Naive thymus-derived CD4-positive, alpha-beta T cell (primary cell): Measurements from ENCODE around the gene BAIAP2L2. TPM values are rescaled to one million over a fixed set of nuclear protein-coding genes. Genes with fewer than 3 reads are reported as not detected.
"Not testable (repeated sequence)": the region's sequence is repeated elsewhere in the genome, so short reads cannot be mapped to it uniquely, and the experiment has no call there.

ENCODE experiments used
- ATAC-seq: fragments of 150-1000 bp; cut with Tn5 transposase; 2 replicates; pipeline ENCODE4 v1.10.0; 2021; ENCODE audit warnings: mild to moderate bottlenecking, moderate library complexity
- CTCF ChIA-PET: fragments of 350-600 bp; sonication (Branson Sonifier 250); formaldehyde crosslinking; loops from one replicate; lab custom pipeline; 2021; ENCODE audit warnings: antibody characterized with exemption; lab: Charles Lee
- POLR2A ChIA-PET: fragments of 350-600 bp; sonication (Branson Sonifier 250); formaldehyde crosslinking; loops from one replicate; lab custom pipeline; 2021; ENCODE audit warnings: antibody characterized with exemption, inconsistent platforms; lab: Charles Lee
- DNase-seq, 9 donors: peaks; one replicate each; pipeline versions ENCODE4 v3.0.0 to v3.0.0-alpha.2; 2020 to 2022; ENCODE audit warnings: mixed read lengths in 1 of 9
- H3K27ac ChIP-seq: one replicate; pipeline ENCODE4 v1.7.0; 2013; ENCODE audit warnings: mild to moderate bottlenecking, low read depth, low read length, moderate library complexity
- H3K27me3 ChIP-seq, 2 donors: one replicate each; pipeline ENCODE4 v1.7.0; 2013; ENCODE audit warnings: low read length in 2 of 2, mild to moderate bottlenecking in 2 of 2, moderate library complexity in 2 of 2; ENCODE audit not compliant: control insufficient read depth in 2 of 2, insufficient read depth in 2 of 2
- H3K36me3 ChIP-seq, 3 experiments: 1 replicate in 2 of 3; 2 replicates in 1 of 3; pipeline ENCODE4 v1.7.0; 2013; ENCODE audit warnings: low read length in 3 of 3, mild to moderate bottlenecking in 3 of 3, moderate library complexity in 1 of 3; ENCODE audit not compliant: insufficient read depth in 3 of 3, control insufficient read depth in 2 of 3
- H3K4me1 ChIP-seq, 2 donors: one replicate each; pipeline ENCODE4 v1.7.0; 2013; ENCODE audit warnings: low read length in 2 of 2, mild to moderate bottlenecking in 2 of 2, moderate library complexity in 1 of 2; ENCODE audit not compliant: control insufficient read depth in 2 of 2, insufficient read depth in 2 of 2
- H3K4me3 ChIP-seq: 2 replicates; pipeline ENCODE4 v1.7.0; 2013; ENCODE audit warnings: mild to moderate bottlenecking, low read length
- H3K9me3 ChIP-seq, 3 experiments: 1 replicate in 2 of 3; 2 replicates in 1 of 3; pipeline ENCODE4 v1.7.0; 2013; ENCODE audit warnings: low read length in 3 of 3; ENCODE audit not compliant: control insufficient read depth in 2 of 3
- H3K27ac Mint-ChIP-seq, 9 donors: one replicate each; pipeline ENCODE4 v1.8.0; 2020 to 2022; ENCODE audit warnings: mixed read lengths in 9 of 9, mild to moderate bottlenecking in 8 of 9, moderate library complexity in 5 of 9, inconsistent platforms in 2 of 9
- H3K27me3 Mint-ChIP-seq, 5 donors: one replicate each; pipeline ENCODE4 v1.8.0; 2021 to 2022; ENCODE audit warnings: mixed read lengths in 5 of 5, mild to moderate bottlenecking in 1 of 5
- H3K36me3 Mint-ChIP-seq, 5 donors: one replicate each; pipeline ENCODE4 v1.8.0; 2020 to 2022; ENCODE audit warnings: mixed read lengths in 5 of 5, mild to moderate bottlenecking in 3 of 5, inconsistent platforms in 1 of 5
- H3K4me1 Mint-ChIP-seq, 7 donors: one replicate each; pipeline ENCODE4 v1.8.0; 2020 to 2022; ENCODE audit warnings: mixed read lengths in 7 of 7, mild to moderate bottlenecking in 3 of 7, inconsistent platforms in 1 of 7
- H3K4me3 Mint-ChIP-seq, 10 donors: one replicate each; pipeline ENCODE4 v1.8.0; 2020 to 2022; ENCODE audit warnings: mild to moderate bottlenecking in 10 of 10, mixed read lengths in 10 of 10, moderate library complexity in 6 of 10, inconsistent platforms in 2 of 10
- H3K9me3 Mint-ChIP-seq, 11 donors: one replicate each; pipeline ENCODE4 v1.8.0; 2020 to 2022; ENCODE audit warnings: mixed read lengths in 11 of 11, mild to moderate bottlenecking in 4 of 11, inconsistent platforms in 1 of 11, moderate library complexity in 1 of 11
- intact Hi-C, 2 donors: fragments of 100-400 bp; cut with micrococcal nuclease; formaldehyde crosslinking; loops; one replicate each; pipeline ENCODE4 v1.15.1; 2023
- polyA plus RNA-seq, 2 donors: library from polyadenylated mRNA; unstranded; fragments of 300-500 nt; fragmentation: Illumina TruSeq; gene quantifications; one replicate each; pipeline ENCODE4 v1.2.3, GENCODE V29; 2021
- total RNA-seq, 6 experiments: library from RNA in 5 of 6; stranded (reverse) in 5 of 6; gene quantifications; 1 replicate in 5 of 6; 2 replicates in 1 of 6; pipeline ENCODE4 v1.2.3 and lab custom pipeline; 2021 to 2026

The BAIAP2L2 gene
- total and polyA plus RNA-seq, 7 experiments from 2014 or later, result 0.46 to 3.9 (median 1.9) TPM; not detected in 2

DNA sequence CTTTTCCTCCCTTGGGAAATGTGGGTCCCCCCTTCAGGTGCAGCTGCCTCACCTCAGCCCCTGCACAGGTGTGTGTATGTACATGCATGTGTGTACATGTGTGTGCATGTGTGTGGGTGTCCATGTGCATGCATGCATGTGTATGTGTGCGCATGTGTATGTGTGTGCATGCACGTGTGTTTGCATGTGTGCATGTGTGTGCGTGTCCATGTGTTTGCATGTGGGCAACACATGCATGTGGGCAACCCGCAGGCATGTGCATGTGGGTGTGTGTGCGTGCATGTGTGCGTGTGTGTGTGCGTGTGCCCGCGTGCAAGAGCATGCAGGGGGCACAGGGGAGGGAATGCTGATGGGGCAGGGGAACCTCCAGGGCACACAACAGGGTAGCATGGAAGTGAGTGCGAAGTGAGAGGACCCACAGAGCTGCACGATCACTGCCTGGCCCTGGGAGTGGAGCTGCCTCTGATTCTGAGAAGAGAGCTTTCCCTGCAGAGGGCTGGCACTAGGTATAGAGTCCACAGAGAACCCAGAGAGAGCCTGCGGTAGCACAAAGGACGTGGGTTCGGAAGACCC, 14.6 kb upstream of the BAIAP2L2 start:
- Mint-ChIP-seq H3K27ac (peak overlapping the region in 1 of 9 donors; percentile 68), H3K27me3 (no peaks in the 10 kb centered on the region), H3K9me3 (no peaks in the 10 kb centered on the region), H3K4me1 (peaks cover 0 to 12% (median 0%) of the 10 kb centered on the region in 7 donors), H3K4me3 (no peak overlapping the region), H3K36me3 (peaks cover 0 to 14% (median 0%) of the 10 kb centered on the region in 5 donors)
- intact Hi-C loops, result no loop called here
- Histone ChIP-seq H3K4me1 (no peaks in the 10 kb centered on the region), H3K9me3 (no peaks in the 10 kb centered on the region), H3K27me3 (no peaks in the 10 kb centered on the region), H3K4me3 (no peak overlapping the region), H3K36me3 (peaks cover 0 to 47% (median 3%) of the 10 kb centered on the region in 3 experiments), H3K27ac (no peak overlapping the region)
- ChIA-PET CTCF (no interaction called here), POLR2A (no interaction called here)
- DNase-seq (no peak), ATAC-seq (no peak)

GRCh38 chr22:38124236-38124974, 13.9 kb upstream of the BAIAP2L2 start:
- no peaks in the 10 kb centered on the region for H3K4me1 ChIP-seq
- no peaks in the 10 kb centered on the region for H3K9me3 ChIP-seq
- peak overlapping the region in 1 of 9 donors; percentile 55 for H3K27ac Mint-ChIP-seq
- no peaks in the 10 kb centered on the region for H3K9me3 Mint-ChIP-seq
- DNase-seq, result no peak
- no peak overlapping the region for H3K4me3 ChIP-seq
- no peaks in the 10 kb centered on the region for H3K27me3 ChIP-seq
- POLR2A ChIA-PET, result no interaction called here
- no peak for ATAC-seq
- H3K4me1 Mint-ChIP-seq, result peaks cover 0 to 12% (median 0%) of the 10 kb centered on the region in 7 donors
- peaks cover 0 to 41% (median 3%) of the 10 kb centered on the region in 3 experiments for H3K36me3 ChIP-seq
- peaks cover 0 to 14% (median 0%) of the 10 kb centered on the region in 5 donors for H3K36me3 Mint-ChIP-seq
- intact Hi-C loops, result no loop called here
- no peaks in the 10 kb centered on the region for H3K27me3 Mint-ChIP-seq
- CTCF ChIA-PET, result interaction anchor here (0.9 kb wide), 1 partner anchor 8 kb away, joined by 3 read pairs; no protein-coding TSS in a partner anchor
- H3K4me3 Mint-ChIP-seq, result no peak overlapping the region
- no peak overlapping the region for H3K27ac ChIP-seq

DNA sequence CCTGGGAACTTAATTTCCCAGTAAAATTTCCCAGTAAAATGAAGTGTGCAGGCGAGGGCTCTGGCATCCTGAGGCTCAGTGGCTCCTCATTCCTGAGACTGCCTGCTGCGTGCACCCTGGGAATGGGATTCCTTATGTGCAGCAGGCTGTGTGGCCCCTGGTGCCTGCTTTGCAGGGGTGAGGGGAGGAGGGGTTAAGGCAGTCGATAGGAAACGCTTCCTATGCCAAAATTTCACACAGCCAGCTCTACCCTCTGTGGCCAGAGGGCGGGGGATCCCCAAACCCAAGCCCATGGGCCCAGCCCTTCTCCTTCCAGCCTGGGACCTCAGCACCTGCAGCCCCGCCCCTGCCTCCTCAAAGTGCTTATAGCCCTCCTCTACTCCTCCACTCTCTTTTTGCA, 12.1 kb upstream of the BAIAP2L2 start:
- ChIA-PET POLR2A (no interaction called here), CTCF (no interaction called here)
- DNase-seq, result no peak
- H3K4me1 Mint-ChIP-seq, result peaks cover 0 to 12% (median 0%) of the 10 kb centered on the region in 7 donors
- no peak for ATAC-seq
- no peak overlapping the region for H3K27ac ChIP-seq
- no peaks in the 10 kb centered on the region for H3K27me3 ChIP-seq
- H3K4me3 ChIP-seq, result no peak overlapping the region
- intact Hi-C loops, result no loop called here
- H3K36me3 Mint-ChIP-seq, result peaks cover 0 to 17% (median 0%) of the 10 kb centered on the region in 5 donors
- H3K27ac Mint-ChIP-seq, result no peak overlapping the region
- H3K9me3 Mint-ChIP-seq, result no peaks in the 10 kb centered on the region
- peaks cover 0 to 32% (median 3%) of the 10 kb centered on the region in 3 experiments for H3K36me3 ChIP-seq
- H3K4me3 Mint-ChIP-seq, result no peak overlapping the region
- no peaks in the 10 kb centered on the region for H3K4me1 ChIP-seq
- no peaks in the 10 kb centered on the region for H3K9me3 ChIP-seq
- H3K27me3 Mint-ChIP-seq, result no peaks in the 10 kb centered on the region

DNA sequence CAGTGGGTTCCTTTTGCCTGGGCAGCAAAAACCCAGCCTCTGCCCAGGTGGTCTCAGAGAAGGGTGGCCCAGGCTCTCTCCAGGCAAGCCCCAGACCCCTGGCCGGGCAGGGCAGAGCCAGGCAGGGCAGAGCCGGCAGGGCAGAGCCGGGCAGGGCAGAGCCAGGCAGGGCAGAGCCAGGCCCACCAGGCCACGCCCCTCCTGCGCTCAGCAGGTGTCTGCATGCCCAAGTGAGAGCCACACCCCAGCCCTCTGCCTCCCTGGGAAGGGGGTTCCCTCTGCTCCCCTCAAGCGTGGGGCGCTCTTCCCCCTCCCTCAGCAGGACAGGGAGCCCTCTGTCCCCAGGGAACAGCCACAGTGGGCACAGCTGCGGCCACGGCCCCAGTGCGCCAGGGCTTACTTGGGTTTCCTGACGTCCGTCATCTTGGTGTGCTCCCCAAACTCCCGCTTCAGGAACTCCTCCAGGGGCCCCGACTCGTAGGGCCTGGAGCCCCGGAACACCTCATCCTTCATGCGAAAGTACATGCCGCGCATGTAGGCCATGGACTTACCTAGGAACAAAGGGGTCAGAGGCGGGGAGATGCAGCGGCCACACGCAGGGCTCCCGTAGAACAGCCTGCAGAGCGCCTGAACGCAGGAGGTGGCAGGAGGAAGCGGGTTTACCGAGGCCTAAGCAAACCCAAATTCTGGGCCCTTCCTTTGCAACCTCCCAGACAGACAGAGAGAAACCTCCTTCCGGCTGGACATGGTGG, 10.1 kb upstream of the BAIAP2L2 start:
- Histone ChIP-seq H3K4me1 (no peaks in the 10 kb centered on the region), H3K36me3 (peaks cover 0 to 22% (median 3%) of the 10 kb centered on the region in 3 experiments), H3K27ac (no peak overlapping the region), H3K27me3 (no peaks in the 10 kb centered on the region), H3K4me3 (no peak overlapping the region), H3K9me3 (no peaks in the 10 kb centered on the region)
- Mint-ChIP-seq H3K9me3 (no peaks in the 10 kb centered on the region), H3K36me3 (peaks cover 0 to 15% (median 0%) of the 10 kb centered on the region in 5 donors), H3K4me1 (peaks cover 0 to 12% (median 0%) of the 10 kb centered on the region in 7 donors), H3K4me3 (no peak overlapping the region), H3K27ac (no peak overlapping the region), H3K27me3 (no peaks in the 10 kb centered on the region)
- intact Hi-C loops, result no loop called here
- ChIA-PET POLR2A (no interaction called here), CTCF (no interaction called here)
- no peak for DNase-seq
- ATAC-seq, result no peak

DNA sequence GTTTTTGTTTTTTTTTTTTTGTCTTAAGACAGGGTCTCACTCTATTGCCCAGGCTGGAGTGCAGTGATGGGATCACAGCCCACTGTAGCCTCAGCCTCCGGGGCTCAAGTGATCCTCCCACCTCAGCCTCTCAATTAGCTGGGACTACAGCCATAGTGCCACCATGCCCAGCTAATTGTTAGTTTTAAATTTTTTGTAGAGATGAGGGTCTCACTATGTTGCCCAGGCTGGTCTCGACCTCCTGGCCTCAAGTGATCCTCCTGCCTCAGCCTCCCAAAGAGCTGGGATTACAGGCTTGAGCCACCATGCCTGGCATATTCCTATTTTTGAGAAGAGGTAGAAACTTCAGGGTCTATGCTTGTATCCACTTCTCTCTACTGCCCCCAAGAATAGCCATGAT, 8.3 kb upstream of the BAIAP2L2 start:
- H3K4me3 ChIP-seq, H3K27ac ChIP-seq, CTCF ChIA-PET: not testable (repeated sequence)

GRCh38 chr22:38118182-38118581, 7.7 kb upstream of the BAIAP2L2 start:
- POLR2A ChIA-PET, result no interaction called here
- no peak for DNase-seq
- H3K9me3 ChIP-seq, result no peaks in the 10 kb centered on the region
- CTCF ChIA-PET, result interaction anchor here (0.6 kb wide), 1 partner anchor 11 kb away, joined by 3 read pairs; no protein-coding TSS in a partner anchor
- no peaks in the 10 kb centered on the region for H3K4me1 ChIP-seq
- Mint-ChIP-seq H3K27ac (no peak overlapping the region), H3K27me3 (no peaks in the 10 kb centered on the region), H3K4me3 (no peak overlapping the region), H3K36me3 (peaks cover 0 to 19% (median 4%) of the 10 kb centered on the region in 5 donors), H3K9me3 (no peaks in the 10 kb centered on the region), H3K4me1 (peaks cover 0 to 7% (median 4%) of the 10 kb centered on the region in 7 donors)
- H3K27me3 ChIP-seq, result no peaks in the 10 kb centered on the region
- intact Hi-C loops, result loop anchor here in 1 of 2 donors (10.0 kb wide), 1 partner anchor 87 kb away; the partner anchor contains the start of gene MAFF
- ATAC-seq, result no peak
- H3K36me3 ChIP-seq, result peaks cover 0 to 21% (median 0%) of the 10 kb centered on the region in 3 experiments
- H3K4me3 ChIP-seq, result no peak overlapping the region
- H3K27ac ChIP-seq, result no peak overlapping the region

More for the DNA sequence above, 8.3 kb upstream of the BAIAP2L2 start:
- H3K4me3 Mint-ChIP-seq, H3K9me3 Mint-ChIP-seq, H3K9me3 ChIP-seq, H3K27me3 Mint-ChIP-seq, H3K27me3 ChIP-seq, POLR2A ChIA-PET, DNase-seq, ATAC-seq, H3K4me1 ChIP-seq, H3K27ac Mint-ChIP-seq, H3K4me1 Mint-ChIP-seq: not testable (repeated sequence)
- H3K36me3 ChIP-seq, result peaks cover 0 to 21% (median 0%) of the 10 kb centered on the region in 3 experiments
- H3K36me3 Mint-ChIP-seq, result peaks cover 0 to 19% (median 4%) of the 10 kb centered on the region in 5 donors
- intact Hi-C loops, result loop anchor here in 1 of 2 donors (10.0 kb wide), 1 partner anchor 86 kb away; the partner anchor contains the start of gene MAFF
